T1000 (cell line): Measurements from ENCODE around the gene DCAF6.
"Not testable (repeated sequence)": the region's sequence is repeated elsewhere in the genome, so short reads cannot be mapped to it uniquely, and the experiment has no call there.

Source experiments
- DNase-seq: peaks from one replicate; lab custom pipeline; 2025; ENCODE audit warnings: mixed read lengths; lab: John Stamatoyannopoulos, UW

Gene DCAF6

GRCh38 chr1:167936068-167936929, at the start of gene DCAF6:
Gene DCAF6, plus strand, starts transcription at chr1:167936683. Its CDS starts 229 bp downstream, at chr1:167936912.
- DNase-seq, result peak; percentile 94

- DNase-seq, result not testable (repeated sequence)
These were observed 49.3 kb upstream of the DCAF6 start for GRCh38 chr1:167887187-167887586.

GRCh38 chr1:167890400-167890799, 46.1 kb upstream of the DCAF6 start:
- no peak for DNase-seq

GRCh38 chr1:167893798-167894197, 42.7 kb upstream of the DCAF6 start:
- DNase-seq, result no peak

- DNase-seq, result no peak
These were observed 37.8 kb upstream of the DCAF6 start for GRCh38 chr1:167898578-167899222.

GRCh38 chr1:167899253-167899681, 37.2 kb upstream of the DCAF6 start:
- no peak for DNase-seq

- no peak for DNase-seq
These were observed 35.6 kb upstream of the DCAF6 start for GRCh38 chr1:167900907-167901306.

- DNase-seq, result no peak
These were observed 31.8 kb upstream of the DCAF6 start for GRCh38 chr1:167904652-167905130.

- no peak for DNase-seq
These were observed 31.3 kb upstream of the DCAF6 start for GRCh38 chr1:167905182-167905581.

- no peak for DNase-seq
These were observed 30.8 kb upstream of the DCAF6 start for GRCh38 chr1:167905671-167906070.

- no peak for DNase-seq
These were observed 26.7 kb upstream of the DCAF6 start for GRCh38 chr1:167909691-167910180.

GRCh38 chr1:167910530-167910929, 26.0 kb upstream of the DCAF6 start:
- DNase-seq, result no peak

- no peak for DNase-seq
These were observed 25.1 kb upstream of the DCAF6 start for GRCh38 chr1:167911413-167911812.

GRCh38 chr1:167912294-167912693, 24.2 kb upstream of the DCAF6 start:
- no peak for DNase-seq

GRCh38 chr1:167913895-167914496, 22.5 kb upstream of the DCAF6 start, which contains the start of gene ADCY10:
Gene ADCY10, minus strand, starts transcription at chr1:167914134. Its CDS starts 8,994 bp downstream, at chr1:167905140.
- no peak for DNase-seq

- DNase-seq, result no peak
These were observed 20.9 kb upstream of the DCAF6 start for GRCh38 chr1:167915569-167915968.

- no peak for DNase-seq
These were observed 19.5 kb upstream of the DCAF6 start for GRCh38 chr1:167916766-167917511.

- DNase-seq, result no peak
These were observed 14.5 kb upstream of the DCAF6 start for GRCh38 chr1:167922023-167922422.

- DNase-seq, result no peak
These were observed 13.8 kb upstream of the DCAF6 start for GRCh38 chr1:167922611-167923074.

GRCh38 chr1:167923324-167924056, 13.0 kb upstream of the DCAF6 start:
- no peak for DNase-seq

GRCh38 chr1:167924102-167924501, 12.4 kb upstream of the DCAF6 start:
- no peak for DNase-seq
